Activated CD4-positive, alpha-beta T cell treated with anti-CD3 and anti-CD28 coated beads, Interleukin-2, amount 50 U/mL, for 16 hours (primary cell): Measurements from ENCODE around the gene FEM1B.

Experiments
- DNase-seq: peaks from one replicate; pipeline ENCODE4 v3.0.0-alpha.2; 2020

FEM1B gene

GRCh38 chr15:68328964-68329363 lies 51.4 kb downstream of the FEM1B start:
- DNase-seq = no peak

GRCh38 chr15:68330416-68330815 lies 52.9 kb downstream of the FEM1B start:
- DNase-seq = no peak

- DNase-seq = no peak
Measured at GRCh38 chr15:68330901-68331300, 53.4 kb downstream of the FEM1B start.

- no peak for DNase-seq
Measured at GRCh38 chr15:68332266-68332665, 54.7 kb downstream of the FEM1B start.

- no peak for DNase-seq
Measured at GRCh38 chr15:68333775-68334470, 56.4 kb downstream of the FEM1B start.

GRCh38 chr15:68334661-68335124 lies 57.1 kb downstream of the FEM1B start:
- no peak for DNase-seq

- DNase-seq = no peak
Measured at GRCh38 chr15:68335251-68335650, 57.7 kb downstream of the FEM1B start.

- DNase-seq = no peak
Measured at GRCh38 chr15:68335655-68336054, 58.1 kb downstream of the FEM1B start.

- DNase-seq = no peak
Measured at GRCh38 chr15:68336516-68336915, 59.0 kb downstream of the FEM1B start.

- DNase-seq = no peak
Measured at GRCh38 chr15:68337826-68338225, 60.3 kb downstream of the FEM1B start.

GRCh38 chr15:68339481-68339880 lies 61.9 kb downstream of the FEM1B start:
- DNase-seq = no peak

- no peak for DNase-seq
Measured at GRCh38 chr15:68340726-68341671, 63.5 kb downstream of the FEM1B start.

- DNase-seq = no peak
Measured at GRCh38 chr15:68341760-68342725, 64.5 kb downstream of the FEM1B start.

GRCh38 chr15:68343579-68344225 lies 66.2 kb downstream of the FEM1B start:
- no peak for DNase-seq

- no peak for DNase-seq
Measured at GRCh38 chr15:68344600-68344999, 67.1 kb downstream of the FEM1B start.
